ENCODE data around the gene MBLAC2.

DNA sequence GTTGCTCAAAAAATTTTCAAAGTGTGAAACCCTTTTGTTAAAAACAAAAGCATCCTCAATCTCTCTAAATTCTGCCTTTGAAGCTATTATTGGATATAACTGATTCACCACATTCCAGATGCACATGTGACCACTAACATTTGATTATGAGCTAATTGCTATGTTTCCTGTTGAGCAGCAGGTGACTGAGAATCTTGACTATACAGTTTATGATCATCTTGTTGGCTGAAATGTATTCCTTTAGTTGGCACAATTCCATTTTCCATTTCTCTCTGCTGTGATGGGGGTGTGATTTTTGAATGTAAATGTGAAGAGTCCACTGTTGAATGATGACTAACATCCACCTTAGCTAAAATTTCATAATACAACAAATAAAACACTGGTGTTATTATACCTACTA, 44.1 kb upstream of the MBLAC2 start:
- TF ChIP-seq, protein P1, sequence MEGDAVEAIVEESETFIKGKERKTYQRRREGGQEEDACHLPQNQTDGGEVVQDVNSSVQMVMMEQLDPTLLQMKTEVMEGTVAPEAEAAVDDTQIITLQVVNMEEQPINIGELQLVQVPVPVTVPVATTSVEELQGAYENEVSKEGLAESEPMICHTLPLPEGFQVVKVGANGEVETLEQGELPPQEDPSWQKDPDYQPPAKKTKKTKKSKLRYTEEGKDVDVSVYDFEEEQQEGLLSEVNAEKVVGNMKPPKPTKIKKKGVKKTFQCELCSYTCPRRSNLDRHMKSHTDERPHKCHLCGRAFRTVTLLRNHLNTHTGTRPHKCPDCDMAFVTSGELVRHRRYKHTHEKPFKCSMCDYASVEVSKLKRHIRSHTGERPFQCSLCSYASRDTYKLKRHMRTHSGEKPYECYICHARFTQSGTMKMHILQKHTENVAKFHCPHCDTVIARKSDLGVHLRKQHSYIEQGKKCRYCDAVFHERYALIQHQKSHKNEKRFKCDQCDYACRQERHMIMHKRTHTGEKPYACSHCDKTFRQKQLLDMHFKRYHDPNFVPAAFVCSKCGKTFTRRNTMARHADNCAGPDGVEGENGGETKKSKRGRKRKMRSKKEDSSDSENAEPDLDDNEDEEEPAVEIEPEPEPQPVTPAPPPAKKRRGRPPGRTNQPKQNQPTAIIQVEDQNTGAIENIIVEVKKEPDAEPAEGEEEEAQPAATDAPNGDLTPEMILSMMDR (IDR thresholded peaks at IDR 0.05): no peak
- no peak for TF ChIP-seq POLR2AphosphoS5 (IDR thresholded peaks at IDR 0.05)
- TF ChIP-seq POLR2A (IDR thresholded peaks at IDR 0.05): no peak
- no peak for TF ChIP-seq EP300 (IDR thresholded peaks at IDR 0.05; ENCODE audit: low read depth)

All from transverse colon (tissue), 4 donors.